Breast epithelium (tissue), 3 donors: ENCODE measurements around the gene OXSM.

Experiments
- CTCF ChIP-seq, 3 donors: fragments of 450-650 bp; IDR thresholded peaks; one replicate each; pipeline ENCODE4 v1.5.1; 2016 to 2017; ENCODE audit warnings: antibody characterized with exemption in 3 of 3, mild to moderate bottlenecking in 3 of 3, moderate library complexity in 3 of 3
- POLR2A ChIP-seq: fragments of 450-650 bp; IDR thresholded peaks from one replicate; pipeline ENCODE4 v1.6.1; 2016; ENCODE audit warnings: antibody characterized with exemption, mild to moderate bottlenecking, moderate library complexity
- POLR2AphosphoS5 ChIP-seq, 3 donors: sonication (generic); formaldehyde crosslinking; IDR thresholded peaks; one replicate each; pipeline ENCODE4 v1.6.1; 2017; ENCODE audit warnings: antibody characterized with exemption in 3 of 3

- no peak for TF ChIP-seq POLR2AphosphoS5 (IDR thresholded peaks at IDR 0.05)
- TF ChIP-seq CTCF (IDR thresholded peaks at IDR 0.05), result no peak
- no peak for TF ChIP-seq POLR2A
These were observed 8.6 kb upstream of the OXSM start for GRCh38 chr3:25781145-25781757.
